HCT116 (cell line): ENCODE measurements around the gene LTB4R. TPM values are rescaled to one million over a fixed set of nuclear protein-coding genes. Genes with fewer than 3 reads are reported as not detected.

Experiments used
- ATAC-seq: fragments of 200-7000 bp; cut with Tn5 transposase; 2 replicates; pipeline ENCODE4 v1.9.1; 2020; ENCODE audit warnings: mild to moderate bottlenecking, moderate library complexity
- BruUV-seq: library from RNA; stranded (reverse); fragments of 400-500 nt; replicated peaks from 2 replicates; lab custom pipeline; 2021; lab: Mats Ljungman, UMichigan
- CTCF ChIA-PET: fragments of 300-600 bp; sonication (Branson Sonifier 250); formaldehyde crosslinking; loops from one replicate; lab custom pipeline; 2021; ENCODE audit warnings: antibody characterized with exemption; lab: Charles Lee
- POLR2A ChIA-PET: fragments of 300-600, 350-600 bp; sonication (Branson Sonifier 250); formaldehyde crosslinking; loops from one replicate; lab custom pipeline; 2021; ENCODE audit warnings: antibody characterized with exemption; lab: Charles Lee
- RAD21 ChIA-PET, 2 experiments: fragments of 300-600 bp; sonication (Branson Sonifier 250); formaldehyde crosslinking; loops; one replicate each; lab custom pipeline; 2023; ENCODE audit warnings: low total read pairs in 2 of 2; ENCODE audit not compliant: uncharacterized antibody in 2 of 2, unreplicated experiment in 2 of 2, low non-redundant PET in 1 of 2; lab: Charles Lee
- DNase-seq: peaks from one replicate; pipeline ENCODE4 v3.0.0-alpha.2; 2010; ENCODE audit warnings: low read depth, low spot score
- H2AFZ ChIP-seq: fragments of 200-600 bp; shearing (Covaris generic), sonication (generic); 2 replicates; pipeline ENCODE4 v1.6.1; 2017; ENCODE audit warnings: low read depth, mixed run types, mixed read lengths, antibody characterized with exemption, low read length; ENCODE audit not compliant: poor library complexity, severe bottlenecking
- H3K27ac ChIP-seq: 2 replicates; pipeline ENCODE4 v1.5.1; 2012; ENCODE audit warnings: low read depth, low read length
- H3K27me3 ChIP-seq: fragments of 200-600 bp; sonication (generic); 2 replicates; pipeline ENCODE4 v1.6.1; 2016; ENCODE audit warnings: mixed run types, low read length, mixed read lengths; ENCODE audit not compliant: insufficient read depth
- H3K36me3 ChIP-seq, 2 experiments: fragments of 200-500 bp in 1 of 2; fragments of 200-600 bp in 1 of 2; sonication (Bioruptor generic) in 1 of 2; sonication (generic) in 1 of 2; 2 replicates each; pipeline versions ENCODE4 v1.5.1 to v1.6.1; 2014 to 2016; ENCODE audit warnings: low read length in 2 of 2, inconsistent platforms in 1 of 2, mixed read lengths in 1 of 2, mixed run types in 1 of 2; ENCODE audit not compliant: insufficient read depth in 2 of 2, control insufficient read depth in 1 of 2
- H3K4me1 ChIP-seq, 2 experiments: fragments of 200-600 bp in 1 of 2; sonication (generic) in 1 of 2; 2 replicates each; pipeline versions ENCODE4 v1.5.1 to v1.6.1; 2012 to 2017; ENCODE audit warnings: low read length in 2 of 2, inconsistent platforms in 1 of 2, mild to moderate bottlenecking in 1 of 2, mixed read lengths in 1 of 2, mixed run types in 1 of 2, moderate library complexity in 1 of 2; ENCODE audit not compliant: insufficient read depth in 2 of 2, control insufficient read depth in 1 of 2
- H3K4me2 ChIP-seq: fragments of 200-600 bp; sonication (generic); 2 replicates; pipeline ENCODE4 v1.6.1; 2017; ENCODE audit warnings: mixed run types, low read length, mixed read lengths
- H3K4me3 ChIP-seq, 2 experiments: fragments of 200-600 bp in 1 of 2; sonication (generic) in 1 of 2; replicated peaks in 1 of 2; 2 replicates each; pipeline ENCODE4 v1.5.1; 2011 to 2016; ENCODE audit warnings: low read length in 2 of 2, control low read depth in 1 of 2, low read depth in 1 of 2, mild to moderate bottlenecking in 1 of 2, mixed read lengths in 1 of 2, mixed run types in 1 of 2
- H3K79me2 ChIP-seq: fragments of 200-600 bp; sonication (generic); 2 replicates; pipeline ENCODE4 v1.6.1; 2017; ENCODE audit warnings: mild to moderate bottlenecking, mixed run types, low read length, moderate library complexity, mixed read lengths; ENCODE audit not compliant: insufficient read depth
- H3K9ac ChIP-seq: fragments of 200-600 bp; sonication (generic); 2 replicates; pipeline ENCODE4 v1.6.1; 2016; ENCODE audit warnings: low read length, mixed read lengths
- H3K9me2 ChIP-seq: fragments of 200-600 bp; sonication (generic), shearing (Covaris generic); 2 replicates; pipeline ENCODE4 v1.6.1; 2017; ENCODE audit warnings: mixed run types, mild to moderate bottlenecking, moderate library complexity; ENCODE audit not compliant: insufficient read depth
- H3K9me3 ChIP-seq, 2 experiments: fragments of 200-500 bp in 1 of 2; fragments of 200-600 bp in 1 of 2; sonication (Bioruptor generic) in 1 of 2; sonication (generic) in 1 of 2; 2 replicates each; pipeline ENCODE4 v1.6.1; 2014 to 2017; ENCODE audit warnings: low read length in 2 of 2, mixed read lengths in 2 of 2, inconsistent platforms in 1 of 2, low read depth in 1 of 2, mild to moderate bottlenecking in 1 of 2, mixed run types in 1 of 2, moderate library complexity in 1 of 2; ENCODE audit not compliant: control insufficient read depth in 1 of 2, insufficient read depth in 1 of 2
- H4K20me1 ChIP-seq: fragments of 200-600 bp; sonication (generic), shearing (Covaris generic); 2 replicates; pipeline ENCODE4 v1.6.1; 2017; ENCODE audit warnings: mixed run types, mild to moderate bottlenecking, moderate library complexity; ENCODE audit not compliant: insufficient read depth
- CEBPB ChIP-seq: IDR thresholded peaks from 2 replicates; pipeline ENCODE4 v1.6.1; 2012; ENCODE audit warnings: low read depth
- EGR1 ChIP-seq: IDR thresholded peaks from 2 replicates; pipeline ENCODE4 v1.6.1; 2012; ENCODE audit warnings: low read depth
- EZH2 ChIP-seq: fragments of 200-600 bp; sonication (generic); IDR thresholded peaks from 2 replicates; pipeline ENCODE4 v1.6.1; 2017; ENCODE audit warnings: antibody characterized with exemption, mixed run types
- EZH2phosphoT487 ChIP-seq: fragments of 200-600 bp; IDR thresholded peaks from 2 replicates; pipeline ENCODE4 v1.6.1; 2018; ENCODE audit warnings: antibody characterized with exemption, borderline replicate concordance
- FOSL1 ChIP-seq: IDR thresholded peaks from 2 replicates; pipeline ENCODE4 v1.6.1; 2012; ENCODE audit warnings: low read depth
- JUND ChIP-seq: IDR thresholded peaks from 2 replicates; pipeline ENCODE4 v1.6.1; 2012
- MAX ChIP-seq: IDR thresholded peaks from 2 replicates; pipeline ENCODE4 v1.6.1; 2012
- POLR2A ChIP-seq: IDR thresholded peaks from 2 replicates; pipeline ENCODE4 v1.7.0; 2011; ENCODE audit warnings: borderline replicate concordance; ENCODE audit not compliant: insufficient read depth, insufficient read length; ENCODE audit errors: extremely low read depth
- RAD21 ChIP-seq: IDR thresholded peaks from 2 replicates; pipeline ENCODE4 v1.6.1; 2012; ENCODE audit warnings: low read depth, mild to moderate bottlenecking
- REST ChIP-seq: IDR thresholded peaks from 2 replicates; pipeline ENCODE4 v1.6.1; 2012; ENCODE audit warnings: low read depth
- SRF ChIP-seq: IDR thresholded peaks from 2 replicates; pipeline ENCODE4 v1.6.1; 2012; ENCODE audit warnings: low read depth
- TCF7L2 ChIP-seq: IDR thresholded peaks from 2 replicates; pipeline ENCODE4 v1.7.0; 2011; ENCODE audit warnings: borderline replicate concordance, inconsistent platforms; ENCODE audit not compliant: insufficient read depth, insufficient read length; ENCODE audit errors: extremely low read depth
- YY1 ChIP-seq: IDR thresholded peaks from 2 replicates; pipeline ENCODE4 v1.6.1; 2011; ENCODE audit warnings: low read length, low read depth, moderate library complexity, mild to moderate bottlenecking; ENCODE audit not compliant: insufficient replicate concordance; ENCODE audit errors: extremely low read depth
- ZFX ChIP-seq: fragments of 450-650 bp; IDR thresholded peaks from 2 replicates; pipeline ENCODE4 v1.6.1; 2017
- ZNF274 ChIP-seq: fragments of 200-500 bp; sonication (Bioruptor generic); IDR thresholded peaks from 2 replicates; pipeline ENCODE4 v1.6.1; 2014; ENCODE audit warnings: mild to moderate bottlenecking, low read depth, low read length, inconsistent platforms
- intact Hi-C: fragments of 100-400 bp; cut with micrococcal nuclease; formaldehyde crosslinking; loops from 2 replicates; pipeline ENCODE4 v1.10.0; 2022
- total RNA-seq: library from RNA; stranded (reverse); gene quantifications from one replicate; pipeline ENCODE4 v1.2.1, GENCODE V29; 2021; ENCODE audit not compliant: unreplicated experiment

The LTB4R gene
- total RNA-seq, 1 experiment from 2014 or later = 14.8 TPM

- intact Hi-C loops = loop anchor here (1.0 kb wide), 1 partner anchor 28 kb away; the partner anchor contains the start of gene TINF2
- no peaks in the 10 kb centered on the region for H3K9me2 ChIP-seq
- peak overlapping the region; percentile 98 for H3K4me2 ChIP-seq
- no TSS peak for BruUV-seq
- H3K79me2 ChIP-seq = peaks cover 4% of the 10 kb centered on the region; the same call in 1 of the 2 replicates
- no peaks in the 10 kb centered on the region; a peak in 1 of 4 replicates for H3K36me3 ChIP-seq
- H3K4me3 ChIP-seq = peak overlapping the region; percentile 79 to 92
- H3K27ac ChIP-seq = peak overlapping the region; percentile 86
- DNase-seq (peak; percentile 8), ATAC-seq (no peak)
- H3K27me3 ChIP-seq = no peaks in the 10 kb centered on the region
- no peaks in the 10 kb centered on the region for H4K20me1 ChIP-seq
- H2AFZ ChIP-seq = no peak overlapping the region
- ChIA-PET CTCF (interaction anchor here (0.7 to 2.0 kb wide), 9 partner anchors 9 to 161 kb away, joined by 3 to 17 read pairs (median 5); partner anchors contain the start of genes CIDEB, MDP1 and TINF2), POLR2A (interaction anchor here (0.8 to 2.7 kb wide), 11 partner anchors 8 to 166 kb away, joined by 3 to 20 read pairs (median 5); partner anchors contain the start of genes DHRS1, NOP9, PSME2 and TGM1), RAD21 (interaction anchor here in 1 of 2 experiments (0.7 kb wide), 1 partner anchor 27 kb away, joined by 3 read pairs; no protein-coding TSS in a partner anchor)
- peaks cover 9 to 22% of the 10 kb centered on the region in 2 experiments; a peak in 3 of 4 replicates for H3K4me1 ChIP-seq
- no peak for TF ChIP-seq RAD21
- TF ChIP-seq SRF = no peak
- TF ChIP-seq REST = no peak
- TF ChIP-seq ZFX = no peak
- TF ChIP-seq EZH2phosphoT487 = no peak
- TF ChIP-seq ZNF274 = no peak
- no peak for TF ChIP-seq CEBPB
- no peak for TF ChIP-seq POLR2A
- TF ChIP-seq FOSL1 = no peak
- no peak for TF ChIP-seq TCF7L2
- no peak for TF ChIP-seq JUND
- no peak for TF ChIP-seq EZH2
- no peak for TF ChIP-seq YY1
- no peak for TF ChIP-seq EGR1
- TF ChIP-seq MAX = no peak; the same call in 1 of the 2 replicates
- peak overlapping the region; percentile 94 for H3K9ac ChIP-seq
- no peaks in the 10 kb centered on the region for H3K9me3 ChIP-seq
These were observed 40.7 kb upstream of the LTB4R start for GRCh38 chr14:24270537-24271133.
